Gastrocnemius medialis (tissue), 4 donors: Measurements from ENCODE around the gene SYCE3. TPM values are rescaled to one million over a fixed set of nuclear protein-coding genes. Genes with fewer than 3 reads are reported as not detected.
A peak's percentile ranks its signal among the peaks of the same experiment; 100 is the strongest.

Experiments used
- ATAC-seq, 2 donors: fragments of 150-250 bp; one replicate each; pipeline ENCODE4 v1.9.1; 2016
- DNase-seq, 2 donors: peaks; one replicate each; pipeline ENCODE4 v3.0.0-alpha.2; 2019
- H3K27ac ChIP-seq, 4 donors: fragments of 200-600 bp; sonication (generic); 1 replicate in 1 of 4; 2 replicates in 3 of 4; pipeline ENCODE4 v1.5.1; 2016 to 2018; ENCODE audit warnings: mild to moderate bottlenecking in 2 of 4, moderate library complexity in 1 of 4
- H3K27me3 ChIP-seq, 3 donors: fragments of 200-600 bp; sonication (generic) in 2 of 3; 1 replicate in 1 of 3; 2 replicates in 2 of 3; pipeline versions ENCODE4 v1.5.1 to v1.6.0; 2016 to 2019; ENCODE audit warnings: mild to moderate bottlenecking in 1 of 3, moderate library complexity in 1 of 3
- H3K36me3 ChIP-seq, 2 donors: fragments of 200-600 bp; sonication (generic) in 1 of 2; one replicate each; pipeline ENCODE4 v1.5.1; 2017 to 2018
- H3K4me1 ChIP-seq, 2 donors: fragments of 200-600 bp; sonication (generic) in 1 of 2; one replicate each; pipeline ENCODE4 v1.5.1; 2016 to 2017; ENCODE audit warnings: mild to moderate bottlenecking in 2 of 2
- H3K4me3 ChIP-seq, 4 donors: fragments of 200-600 bp; sonication (generic) in 3 of 4; 1 replicate in 1 of 4; 2 replicates in 3 of 4; pipeline ENCODE4 v1.5.1; 2016 to 2019; ENCODE audit warnings: mild to moderate bottlenecking in 2 of 4
- H3K9me3 ChIP-seq, 3 donors: fragments of 200-600 bp; sonication (generic) in 2 of 3; 1 replicate in 1 of 3; 2 replicates in 2 of 3; pipeline ENCODE4 v1.5.1; 2016 to 2019
- POLR2A ChIP-seq, 2 donors: fragments of 450-650 bp; IDR thresholded peaks; one replicate each; pipeline ENCODE4 v1.6.1; 2017; ENCODE audit warnings: antibody characterized with exemption in 2 of 2, mild to moderate bottlenecking in 2 of 2, moderate library complexity in 2 of 2
- in situ Hi-C, 4 donors: fragments of 200-750 bp; cut with MboI; loops; one replicate each; pipeline versions ENCODE4 v1.15.0 to v1.8.0; 2017; ENCODE audit warnings: low sequenced_read_pairs in 4 of 4
- intact Hi-C: fragments of 100-400 bp; cut with DNase I; formaldehyde crosslinking; loops from one replicate; pipeline ENCODE4 v1.15.1; 2023; ENCODE audit warnings: low total_unique reads
- total RNA-seq, 4 donors: library from RNA; depleted of rRNA; stranded (reverse); fragments of >200 nt; gene quantifications; one replicate each; pipeline versions ENCODE4 v1.1.0 to v1.2.3, GENCODE V29; 2016
- TF ChIP-seq, protein P1 (sequence below), 5 experiments: fragments of 450-650 bp in 3 of 5; fragments of 200-600 bp in 2 of 5; sonication (generic) in 2 of 5; IDR thresholded peaks in 4 of 5; conservative IDR thresholded peaks in 1 of 5; 1 replicate in 4 of 5; 2 replicates in 1 of 5; pipeline ENCODE4 v1.5.1; 2016 to 2019; ENCODE audit warnings: antibody characterized with exemption in 5 of 5, mild to moderate bottlenecking in 3 of 5, moderate library complexity in 3 of 5

The SYCE3 gene
- total RNA-seq, 4 donors from 2014 or later = not detected

DNA sequence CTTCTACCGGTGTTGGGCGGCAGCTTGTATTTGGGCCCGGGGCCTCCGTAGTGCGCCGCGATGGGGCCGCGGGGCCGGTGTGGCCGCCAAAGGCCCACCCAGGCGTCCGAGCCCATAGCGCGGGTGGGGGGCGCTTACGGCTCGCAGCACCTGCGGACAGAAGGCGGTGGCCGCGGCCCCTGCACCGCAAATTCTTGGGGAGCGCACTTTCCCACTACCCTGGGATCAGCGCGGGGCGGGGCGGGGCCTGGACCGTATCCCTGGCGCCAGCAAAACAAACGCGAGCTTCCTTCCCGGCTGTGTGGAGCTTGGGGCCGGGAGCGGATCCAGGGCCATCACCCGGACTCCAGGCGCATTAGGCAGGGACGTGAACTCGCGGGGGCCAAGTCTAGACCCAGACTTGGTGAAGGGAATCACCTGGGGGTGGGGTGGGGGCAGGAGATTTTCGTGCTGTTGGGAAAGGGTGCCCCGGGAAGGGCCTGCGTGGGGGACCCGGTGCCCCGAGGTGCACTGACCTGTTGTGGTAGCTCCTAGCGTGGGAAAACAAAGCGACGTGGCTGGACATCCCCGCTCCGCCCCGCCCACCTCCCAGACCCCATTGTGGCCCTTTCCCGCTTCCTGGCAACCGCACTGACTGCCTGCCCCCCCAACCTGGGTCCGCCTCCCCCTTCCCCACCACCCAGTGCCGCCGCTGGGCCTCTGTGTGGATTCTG is 30.6 kb downstream of the SYCE3 start:
- TF ChIP-seq POLR2A (IDR thresholded peaks at IDR 0.05) = peak in 1 of 2 donors; percentile 40
- TF ChIP-seq, protein P1, sequence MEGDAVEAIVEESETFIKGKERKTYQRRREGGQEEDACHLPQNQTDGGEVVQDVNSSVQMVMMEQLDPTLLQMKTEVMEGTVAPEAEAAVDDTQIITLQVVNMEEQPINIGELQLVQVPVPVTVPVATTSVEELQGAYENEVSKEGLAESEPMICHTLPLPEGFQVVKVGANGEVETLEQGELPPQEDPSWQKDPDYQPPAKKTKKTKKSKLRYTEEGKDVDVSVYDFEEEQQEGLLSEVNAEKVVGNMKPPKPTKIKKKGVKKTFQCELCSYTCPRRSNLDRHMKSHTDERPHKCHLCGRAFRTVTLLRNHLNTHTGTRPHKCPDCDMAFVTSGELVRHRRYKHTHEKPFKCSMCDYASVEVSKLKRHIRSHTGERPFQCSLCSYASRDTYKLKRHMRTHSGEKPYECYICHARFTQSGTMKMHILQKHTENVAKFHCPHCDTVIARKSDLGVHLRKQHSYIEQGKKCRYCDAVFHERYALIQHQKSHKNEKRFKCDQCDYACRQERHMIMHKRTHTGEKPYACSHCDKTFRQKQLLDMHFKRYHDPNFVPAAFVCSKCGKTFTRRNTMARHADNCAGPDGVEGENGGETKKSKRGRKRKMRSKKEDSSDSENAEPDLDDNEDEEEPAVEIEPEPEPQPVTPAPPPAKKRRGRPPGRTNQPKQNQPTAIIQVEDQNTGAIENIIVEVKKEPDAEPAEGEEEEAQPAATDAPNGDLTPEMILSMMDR (IDR thresholded peaks at IDR 0.05 in 4 of 5, conservative IDR thresholded peaks at IDR 0.05 in 1 of 5) = no peak
- peaks cover 7 to 12% of the 10 kb centered on the region in 2 donors for H3K4me1 ChIP-seq
- intact Hi-C loops = no loop called here
- ATAC-seq = peak; percentile 38 to 40
- H3K9me3 ChIP-seq = no peaks in the 10 kb centered on the region
- in situ Hi-C loops = no loop called here
- no peaks in the 10 kb centered on the region for H3K36me3 ChIP-seq
- H3K27ac ChIP-seq = peak overlapping the region; percentile 79 to 86 (median 82)
- H3K4me3 ChIP-seq = peak overlapping the region; percentile 52 to 70 (median 58)
- DNase-seq = peak in 1 of 2 donors; percentile 57
- peaks cover 47 to 57% (median 53%) of the 10 kb centered on the region in 3 donors for H3K27me3 ChIP-seq

DNA sequence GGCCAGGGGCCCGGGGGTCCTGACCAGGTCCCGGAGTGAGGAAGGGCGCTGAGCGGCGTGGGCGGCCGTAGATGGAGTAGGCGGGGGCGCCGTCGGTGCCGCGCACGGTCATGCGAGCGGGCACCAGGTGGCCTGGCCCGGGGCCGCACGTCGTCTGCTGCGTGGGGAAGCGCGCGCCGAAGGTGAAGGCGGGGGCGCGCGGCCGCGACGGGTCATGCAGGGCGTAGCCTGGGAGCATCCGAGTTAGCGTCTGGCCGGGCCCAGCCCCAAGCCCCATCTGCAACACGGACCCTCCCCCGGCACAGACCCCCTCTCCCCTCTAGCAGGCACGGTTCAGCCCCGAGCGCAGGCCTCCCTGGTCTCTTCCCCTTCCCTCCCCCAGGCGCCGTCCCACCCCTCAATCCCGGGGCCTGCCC is 31.2 kb downstream of the SYCE3 start:
- ATAC-seq = peak in 1 of 2 donors; percentile 10
- H3K36me3 ChIP-seq = no peaks in the 10 kb centered on the region
- intact Hi-C loops (no loop called here), in situ Hi-C loops (no loop called here)
- peak overlapping the region; percentile 79 to 86 (median 82) for H3K27ac ChIP-seq
- no peak for DNase-seq
- H3K9me3 ChIP-seq = no peaks in the 10 kb centered on the region
- peak overlapping the region; percentile 52 to 70 (median 58) for H3K4me3 ChIP-seq
- peaks cover 47 to 57% (median 49%) of the 10 kb centered on the region in 3 donors for H3K27me3 ChIP-seq
- TF ChIP-seq POLR2A (IDR thresholded peaks at IDR 0.05) = no peak
- TF ChIP-seq, protein P1 (IDR thresholded peaks at IDR 0.05 in 4 of 5, conservative IDR thresholded peaks at IDR 0.05 in 1 of 5) = no peak
- H3K4me1 ChIP-seq = peaks cover 10 to 15% of the 10 kb centered on the region in 2 donors

DNA sequence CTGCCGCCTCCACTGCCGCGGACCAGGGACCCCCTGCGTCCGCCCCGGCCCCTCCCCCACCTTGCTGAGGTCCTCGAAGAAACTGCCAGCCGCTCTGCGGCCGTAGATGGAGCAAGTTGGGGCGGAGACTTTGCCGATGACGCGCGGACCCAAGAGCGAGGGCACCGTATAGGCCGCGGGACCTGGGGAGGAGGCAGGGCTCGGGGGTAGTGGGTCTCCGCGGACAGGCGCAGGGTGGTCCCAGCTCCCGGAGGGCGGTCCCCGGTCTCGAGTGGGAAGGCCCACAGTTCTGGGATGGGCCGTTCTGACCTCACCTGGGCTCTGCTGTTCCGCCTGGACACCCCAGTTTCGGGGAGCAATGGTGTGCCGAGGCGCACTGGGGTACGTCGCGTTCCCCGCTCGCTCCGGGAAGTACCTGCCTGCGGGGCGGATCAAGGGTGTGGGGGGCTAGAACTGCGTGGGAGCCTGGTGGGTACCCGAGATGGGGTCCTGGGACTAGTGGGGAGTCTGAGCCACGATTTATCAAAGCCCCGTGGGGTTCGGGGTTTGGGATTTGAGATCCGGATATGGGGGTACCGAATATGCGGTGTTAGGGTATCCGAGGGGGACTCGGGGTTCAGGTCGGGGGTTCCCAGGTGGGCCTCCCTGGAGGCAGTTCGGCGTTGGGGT is 31.7 kb downstream of the SYCE3 start:
- H3K27ac ChIP-seq = peak overlapping the region; percentile 79 to 86 (median 82)

DNA sequence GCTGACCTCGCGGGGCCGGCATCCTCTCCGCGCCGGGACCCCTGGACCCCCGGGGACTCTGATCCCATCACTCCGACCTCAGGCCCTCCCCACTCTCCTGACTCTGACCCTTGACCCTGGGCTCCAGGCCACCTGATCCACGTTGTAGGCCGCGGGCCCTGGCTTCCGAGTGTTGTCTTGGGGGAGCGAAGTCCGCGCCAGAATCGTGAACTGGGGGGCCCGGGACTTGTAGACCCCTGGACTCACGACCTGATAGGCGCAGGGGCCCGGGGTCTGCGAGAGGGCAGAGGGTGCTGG is 32.2 kb downstream of the SYCE3 start:
- ATAC-seq (no peak), DNase-seq (no peak)
- intact Hi-C loops = no loop called here
- Histone ChIP-seq H3K27ac (peak overlapping the region; percentile 79 to 86 (median 82)), H3K4me3 (peak overlapping the region; percentile 52 to 70 (median 58)), H3K9me3 (no peaks in the 10 kb centered on the region), H3K4me1 (peaks cover 13 to 18% of the 10 kb centered on the region in 2 donors), H3K36me3 (no peaks in the 10 kb centered on the region), H3K27me3 (peaks cover 43 to 57% (median 49%) of the 10 kb centered on the region in 3 donors)
- in situ Hi-C loops = no loop called here
- TF ChIP-seq, protein P1 (IDR thresholded peaks at IDR 0.05 in 4 of 5, conservative IDR thresholded peaks at IDR 0.05 in 1 of 5) = no peak
- no peak for TF ChIP-seq POLR2A (IDR thresholded peaks at IDR 0.05)

More for the DNA sequence above, 31.7 kb downstream of the SYCE3 start:
- H3K27me3 ChIP-seq = peaks cover 47 to 57% (median 49%) of the 10 kb centered on the region in 3 donors
- H3K9me3 ChIP-seq = no peaks in the 10 kb centered on the region
- TF ChIP-seq, protein P1 (IDR thresholded peaks at IDR 0.05 in 4 of 5, conservative IDR thresholded peaks at IDR 0.05 in 1 of 5) = no peak
- TF ChIP-seq POLR2A (IDR thresholded peaks at IDR 0.05) = peak; percentile 57 to 58
- DNase-seq = peak; percentile 64 to 71
- peak overlapping the region; percentile 52 to 70 (median 58) for H3K4me3 ChIP-seq
- H3K4me1 ChIP-seq = peaks cover 13 to 18% of the 10 kb centered on the region in 2 donors
- H3K36me3 ChIP-seq = no peaks in the 10 kb centered on the region
- peak; percentile 39 to 64 for ATAC-seq
- intact Hi-C loops = no loop called here
- in situ Hi-C loops = no loop called here
